SK-N-MC (cell line): ENCODE data around the gene CHAT.

ENCODE experiments used
- EZH2 ChIP-seq: fragments of 200-600 bp; sonication (generic); IDR thresholded peaks from one replicate; pipeline ENCODE4 v1.6.1; 2017; ENCODE audit warnings: antibody characterized with exemption
- POLR2AphosphoS5 ChIP-seq: IDR thresholded peaks from 2 replicates; pipeline ENCODE4 v1.6.1; 2012; ENCODE audit warnings: mild to moderate bottlenecking, low read depth, low read length, borderline replicate concordance

DNA sequence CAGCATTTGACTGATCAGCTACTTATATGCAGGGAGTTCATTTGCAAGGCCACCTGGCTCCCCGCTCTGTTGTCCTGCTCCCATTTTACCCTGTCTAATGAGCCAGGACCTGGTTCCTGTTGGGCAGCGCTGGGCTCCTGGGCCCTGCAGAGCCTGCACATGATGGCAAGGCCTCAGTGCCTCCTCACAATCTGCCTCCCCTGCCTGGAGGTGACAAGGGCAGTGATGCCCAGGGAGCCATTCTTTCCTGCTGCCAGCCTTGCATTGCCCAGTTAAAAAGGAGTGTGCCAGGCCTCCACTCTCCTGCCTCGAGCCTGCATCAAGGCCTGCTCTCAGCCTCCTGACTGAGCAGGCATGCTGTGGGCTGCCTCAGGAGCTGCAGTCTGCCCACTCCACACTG, 28.5 kb downstream of the CHAT start:
- TF ChIP-seq POLR2AphosphoS5 (no peak), EZH2 (no peak)
